NCI-H748 (cell line): ENCODE measurements around the gene ADAMTSL1.

Source experiments
- DNase-seq: peaks from one replicate; lab custom pipeline; 2025; ENCODE audit not compliant: unreplicated experiment; lab: John Stamatoyannopoulos, UW

The ADAMTSL1 gene

GRCh38 chr9:18688581-18689565, 214.9 kb downstream of the ADAMTSL1 start:
- DNase-seq = no peak

- no peak for DNase-seq
These were observed 216.0 kb downstream of the ADAMTSL1 start for GRCh38 chr9:18689921-18690320.

GRCh38 chr9:18692268-18692667, 218.3 kb downstream of the ADAMTSL1 start:
- no peak for DNase-seq

- no peak for DNase-seq
These were observed 219.0 kb downstream of the ADAMTSL1 start for GRCh38 chr9:18692962-18693361.

- no peak for DNase-seq
These were observed 221.2 kb downstream of the ADAMTSL1 start for GRCh38 chr9:18694959-18695668.

GRCh38 chr9:18698992-18699391, 225.0 kb downstream of the ADAMTSL1 start:
- no peak for DNase-seq

GRCh38 chr9:18699764-18700163, 225.8 kb downstream of the ADAMTSL1 start:
- no peak for DNase-seq

- no peak for DNase-seq
These were observed 226.8 kb downstream of the ADAMTSL1 start for GRCh38 chr9:18700714-18701113.

- DNase-seq = no peak
These were observed 229.4 kb downstream of the ADAMTSL1 start for GRCh38 chr9:18703151-18703900.

GRCh38 chr9:18703901-18704379, 230.0 kb downstream of the ADAMTSL1 start:
- DNase-seq = no peak

GRCh38 chr9:18705796-18706392, 231.9 kb downstream of the ADAMTSL1 start:
- DNase-seq = no peak

- DNase-seq = no peak
These were observed 232.7 kb downstream of the ADAMTSL1 start for GRCh38 chr9:18706648-18707047.

- no peak for DNase-seq
These were observed 233.1 kb downstream of the ADAMTSL1 start for GRCh38 chr9:18707061-18707461.

GRCh38 chr9:18707489-18708205, 233.7 kb downstream of the ADAMTSL1 start:
- DNase-seq = no peak

- no peak for DNase-seq
These were observed 234.5 kb downstream of the ADAMTSL1 start for GRCh38 chr9:18708429-18708828.

GRCh38 chr9:18710065-18710464, 236.1 kb downstream of the ADAMTSL1 start:
- no peak for DNase-seq

GRCh38 chr9:18717759-18718158, 243.8 kb downstream of the ADAMTSL1 start:
- DNase-seq = no peak

- no peak for DNase-seq
These were observed 244.4 kb downstream of the ADAMTSL1 start for GRCh38 chr9:18718393-18718792.

- DNase-seq = no peak
These were observed 245.0 kb downstream of the ADAMTSL1 start for GRCh38 chr9:18718932-18719331.

GRCh38 chr9:18720691-18721090, 246.7 kb downstream of the ADAMTSL1 start:
- no peak for DNase-seq
